GM10248 (cell line): Measurements from ENCODE around the gene FBXO24.

Experiments
- CTCF ChIA-PET: fragments of 300-600 bp; sonication (Branson Sonifier 250); formaldehyde crosslinking; extraction: SDS; loops from one replicate; lab custom pipeline; 2021; ENCODE audit warnings: antibody characterized with exemption; lab: Yijun Ruan, JAX
- POLR2A ChIA-PET: fragments of 350-650 bp; sonication (Branson Sonifier 250); formaldehyde crosslinking; extraction: SDS; loops from one replicate; lab custom pipeline; 2020; ENCODE audit warnings: antibody characterized with exemption; lab: Yijun Ruan, JAX
- DNase-seq: peaks from one replicate; pipeline ENCODE4 v3.0.0; 2012; ENCODE audit errors: extremely low spot score
- TF ChIP-seq, protein P1 (sequence below): IDR thresholded peaks from 2 replicates; pipeline ENCODE4 v1.5.1; 2012; ENCODE audit warnings: mild to moderate bottlenecking, low read depth; ENCODE audit errors: extremely low read depth, missing control alignments, control extremely low read depth

The FBXO24 gene

GRCh38 chr7:100567751-100568175, 18.4 kb upstream of the FBXO24 start:
- TF ChIP-seq, protein P1, sequence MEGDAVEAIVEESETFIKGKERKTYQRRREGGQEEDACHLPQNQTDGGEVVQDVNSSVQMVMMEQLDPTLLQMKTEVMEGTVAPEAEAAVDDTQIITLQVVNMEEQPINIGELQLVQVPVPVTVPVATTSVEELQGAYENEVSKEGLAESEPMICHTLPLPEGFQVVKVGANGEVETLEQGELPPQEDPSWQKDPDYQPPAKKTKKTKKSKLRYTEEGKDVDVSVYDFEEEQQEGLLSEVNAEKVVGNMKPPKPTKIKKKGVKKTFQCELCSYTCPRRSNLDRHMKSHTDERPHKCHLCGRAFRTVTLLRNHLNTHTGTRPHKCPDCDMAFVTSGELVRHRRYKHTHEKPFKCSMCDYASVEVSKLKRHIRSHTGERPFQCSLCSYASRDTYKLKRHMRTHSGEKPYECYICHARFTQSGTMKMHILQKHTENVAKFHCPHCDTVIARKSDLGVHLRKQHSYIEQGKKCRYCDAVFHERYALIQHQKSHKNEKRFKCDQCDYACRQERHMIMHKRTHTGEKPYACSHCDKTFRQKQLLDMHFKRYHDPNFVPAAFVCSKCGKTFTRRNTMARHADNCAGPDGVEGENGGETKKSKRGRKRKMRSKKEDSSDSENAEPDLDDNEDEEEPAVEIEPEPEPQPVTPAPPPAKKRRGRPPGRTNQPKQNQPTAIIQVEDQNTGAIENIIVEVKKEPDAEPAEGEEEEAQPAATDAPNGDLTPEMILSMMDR, result no peak
- ChIA-PET POLR2A (no interaction called here), CTCF (interaction anchor here (1.1 to 11.9 kb wide), 3 partner anchors 8 to 40 kb away, joined by 3 to 288 read pairs (median 19); no protein-coding TSS in a partner anchor)
- DNase-seq, result no peak

GRCh38 chr7:100568176-100568895, 17.8 kb upstream of the FBXO24 start:
- ChIA-PET CTCF (interaction anchor here (0.9 to 11.9 kb wide), 6 partner anchors 9 to 21 kb away, joined by 3 to 288 read pairs (median 7); partner anchors contain the start of gene FBXO24), POLR2A (interaction anchor here (0.6 kb wide), 1 partner anchor 18 kb away, joined by 4 read pairs; the partner anchor contains the start of genes FBXO24 and LRCH4)
- no peak for DNase-seq
- TF ChIP-seq, protein P1, result no peak

DNA sequence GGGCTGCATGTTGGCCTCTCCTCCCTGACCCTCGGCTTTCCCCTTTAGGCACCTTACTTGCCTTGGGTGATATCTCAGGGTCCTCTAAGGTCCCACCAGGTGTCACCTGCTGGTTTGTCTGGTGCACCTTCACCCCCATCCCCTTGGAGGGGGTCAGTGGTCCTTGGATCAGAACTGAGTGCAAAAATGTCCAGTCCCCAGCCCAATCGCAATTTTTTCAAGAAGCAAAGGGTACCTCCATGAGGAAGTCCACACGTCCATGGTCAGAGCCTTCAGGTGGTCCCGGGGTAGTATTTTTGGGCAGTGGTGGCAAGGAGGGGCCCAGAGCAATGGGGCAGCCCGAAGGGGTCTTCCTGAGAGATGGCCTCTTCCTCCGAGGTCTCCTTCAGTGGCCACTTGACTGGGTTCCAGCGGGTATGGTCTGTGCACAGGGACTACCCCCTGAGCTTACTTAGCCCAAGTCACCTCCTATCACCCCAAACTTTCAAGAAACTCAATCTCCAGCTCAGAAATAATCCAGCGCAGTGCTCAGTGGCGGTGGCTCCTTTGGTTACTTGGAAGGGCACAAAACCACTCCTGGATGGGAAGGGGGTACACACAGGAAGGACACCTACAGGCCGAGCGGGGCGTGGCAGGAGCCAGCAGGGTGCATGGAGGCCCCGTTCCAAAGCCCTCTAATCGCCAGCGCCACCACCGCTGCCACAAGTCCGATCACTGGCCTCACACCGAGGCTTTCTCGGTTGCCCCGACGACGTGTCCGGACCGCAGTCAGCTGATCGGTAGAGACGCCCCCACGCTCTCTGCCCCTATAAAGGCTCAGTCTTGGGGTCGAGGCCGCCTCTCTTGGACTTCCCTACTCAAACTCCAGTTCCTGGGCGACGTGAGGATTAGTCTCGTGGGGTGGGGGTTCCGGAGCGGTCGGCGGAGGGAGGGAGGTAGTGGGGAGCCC, 17.0 kb upstream of the FBXO24 start:
- TF ChIP-seq, protein P1, result peak; percentile 31
- DNase-seq, result peak; percentile 60
- ChIA-PET POLR2A (interaction anchor here (0.6 kb wide), 1 partner anchor 17 kb away, joined by 4 read pairs; the partner anchor contains the start of genes FBXO24 and LRCH4), CTCF (interaction anchor here (0.9 to 11.9 kb wide), 7 partner anchors 10 to 80 kb away, joined by 3 to 288 read pairs (median 7); partner anchors contain the start of gene FBXO24)

GRCh38 chr7:100570954-100571828, 14.9 kb upstream of the FBXO24 start:
- DNase-seq, result no peak
- CTCF ChIA-PET, result interaction anchor here (1.0 to 2.2 kb wide), 6 partner anchors 11 to 155 kb away, joined by 3 to 13 read pairs (median 4); partner anchors contain the start of genes FBXO24 and LRCH4
- POLR2A ChIA-PET, result interaction anchor here (1.1 kb wide), 1 partner anchor 15 kb away, joined by 3 read pairs; the partner anchor contains the start of genes FBXO24 and LRCH4
- TF ChIP-seq, protein P1, result no peak

DNA sequence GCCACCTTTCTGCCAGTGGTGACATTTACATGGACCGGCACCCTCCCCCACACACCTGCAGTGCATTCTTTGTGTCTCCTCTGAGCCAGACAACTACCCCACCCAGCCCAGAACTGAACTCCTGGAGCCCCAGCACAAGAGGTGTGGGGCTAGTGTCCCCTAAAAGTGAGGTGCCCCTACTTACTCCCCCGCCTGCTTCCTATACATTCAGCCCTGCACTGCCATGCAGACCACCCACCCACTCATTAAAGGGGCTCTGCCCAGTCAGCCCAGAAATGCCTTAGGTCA, 14.4 kb upstream of the FBXO24 start:
- DNase-seq, result no peak
- TF ChIP-seq, protein P1, result no peak
- ChIA-PET POLR2A (interaction anchor here (1.1 kb wide), 1 partner anchor 14 kb away, joined by 3 read pairs; the partner anchor contains the start of genes FBXO24 and LRCH4), CTCF (interaction anchor here (1.0 to 2.2 kb wide), 6 partner anchors 12 to 154 kb away, joined by 3 to 13 read pairs (median 4); partner anchors contain the start of genes FBXO24 and LRCH4)
